Cardiac ventricle fibroblast (primary cell): Measurements from ENCODE around the gene CEP20. TPM values are rescaled to one million over a fixed set of nuclear protein-coding genes. Genes with fewer than 3 reads are reported as not detected.

Source experiments
- total RNA-seq: library from RNA; depleted of rRNA; stranded (reverse); fragments of >200 nt; gene quantifications from 2 replicates; pipeline ENCODE4 v1.2.3, GENCODE V29; 2015

The CEP20 gene, protein sequence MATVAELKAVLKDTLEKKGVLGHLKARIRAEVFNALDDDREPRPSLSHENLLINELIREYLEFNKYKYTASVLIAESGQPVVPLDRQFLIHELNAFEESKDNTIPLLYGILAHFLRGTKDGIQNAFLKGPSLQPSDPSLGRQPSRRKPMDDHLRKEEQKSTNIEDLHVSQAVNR
- 34.3 and 43.4 TPM in 2 replicates for total RNA-seq

DNA sequence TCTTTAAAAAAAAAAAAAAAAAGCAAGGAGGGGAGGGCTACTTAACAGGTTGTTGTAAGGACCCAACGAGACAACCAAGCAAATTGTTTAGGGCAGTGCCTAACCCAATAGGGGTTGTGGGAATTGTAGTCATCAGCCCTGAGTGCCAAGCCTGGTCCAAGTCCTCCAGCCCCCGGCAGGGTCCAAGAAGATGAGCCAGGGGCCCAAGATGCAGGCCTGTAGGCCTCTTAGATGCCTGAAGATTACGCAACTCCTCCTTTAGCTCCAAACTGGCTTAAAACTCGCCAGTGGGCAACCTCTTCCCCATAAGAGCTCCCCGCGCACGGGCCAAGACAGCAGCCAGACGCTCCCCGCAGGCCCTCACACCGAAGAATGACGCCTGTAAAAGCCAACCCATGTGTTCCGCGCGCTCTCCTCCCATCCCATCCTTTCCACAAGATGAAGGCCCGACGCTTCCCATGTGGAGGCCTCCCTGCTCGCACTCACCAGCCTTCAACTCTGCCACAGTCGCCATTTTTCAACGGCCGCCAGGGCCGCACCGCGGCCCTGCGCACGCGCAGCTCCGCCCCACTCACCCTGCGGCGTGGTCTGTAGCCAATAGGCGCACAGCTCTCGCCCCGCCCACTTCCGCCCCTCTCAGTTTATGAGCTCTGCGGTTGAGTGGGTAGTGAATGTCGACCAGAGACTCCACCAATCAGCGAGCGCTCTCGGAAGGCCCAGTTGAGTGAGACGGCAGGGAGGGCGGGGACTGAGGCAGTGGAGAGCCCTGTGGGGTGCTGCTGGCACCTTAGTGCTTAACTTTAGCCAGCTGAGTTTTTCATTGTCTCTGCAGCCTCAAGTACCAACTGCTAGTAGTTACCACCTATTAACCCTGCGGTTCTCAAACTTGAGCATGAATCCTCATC, at the start of gene CEP20:
Gene CEP20 (minus strand): TSS at position 532 of the 905 bp plus-strand sequence. CDS start 18 bp downstream, at position 514.

DNA sequence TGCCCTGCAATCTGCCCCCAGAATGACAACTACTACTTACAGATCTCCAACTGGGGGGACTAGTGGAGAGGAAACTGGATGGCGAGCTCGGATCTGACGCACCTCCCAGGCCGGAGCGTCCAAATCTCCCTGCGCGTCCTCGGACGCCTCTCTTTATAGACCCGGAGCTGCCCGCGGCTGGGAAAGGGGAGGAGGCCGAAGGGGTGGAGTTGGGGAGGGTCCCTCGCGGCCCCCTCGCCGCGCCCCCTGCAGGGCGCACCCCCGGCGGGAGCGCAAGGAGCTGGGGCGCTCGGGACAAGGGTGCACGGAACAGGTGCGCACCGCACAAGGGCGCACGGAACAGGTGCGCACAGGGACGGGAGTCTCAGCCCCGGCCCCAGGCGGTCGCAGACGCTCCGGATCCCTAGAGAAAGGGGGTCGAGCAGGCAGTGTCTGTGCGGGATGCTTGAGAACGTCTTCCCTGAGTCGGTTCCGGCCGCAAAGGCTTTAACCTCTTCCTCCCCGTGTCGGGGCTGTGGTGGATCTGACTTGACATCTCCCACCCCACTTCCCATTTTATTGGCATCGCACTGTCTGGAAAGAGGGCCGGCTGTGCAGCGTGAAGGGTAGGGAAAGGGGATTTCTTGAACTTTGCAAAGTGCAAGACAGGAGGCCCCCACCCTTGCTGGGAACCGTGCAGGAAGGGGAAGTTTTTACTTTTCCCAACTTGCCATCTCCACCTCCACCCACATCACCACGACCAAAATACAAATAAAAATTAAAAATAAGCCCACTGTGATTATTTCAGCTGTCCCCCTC, 31.3 kb downstream of the CEP20 start, which contains the start of gene MYH11:
Gene MYH11 (minus strand): TSS at position 128 of the 798 bp plus-strand sequence. CDS start 18,776 bp downstream, outside the sequence.

Other genes starting within 250 kb of the CEP20 start
- 17.8 and 20.2 TPM in 2 replicates for gene MARF1, start 245.4 kb downstream of the CEP20 start, total RNA-seq
- gene NDE1, start 238.4 kb downstream of the CEP20 start, total RNA-seq = 18.9 and 32.3 TPM in 2 replicates
- gene MYH11, start 31.6 kb downstream of the CEP20 start, total RNA-seq = 0.29 and 0.37 TPM in 2 replicates
- 53.6 and 59.9 TPM in 2 replicates for gene ABCC1, start 61.0 kb upstream of the CEP20 start, total RNA-seq